Activated CD8-positive, alpha-beta T cell treated with anti-CD3 and anti-CD28 coated beads, Interleukin-2, amount 10 ng/mL, durations not matched to agents 7 days and 5 days (primary cell): Measurements from ENCODE around the gene HIRA. TPM values are rescaled to one million over a fixed set of nuclear protein-coding genes. Genes with fewer than 3 reads are reported as not detected.
"Not testable (repeated sequence)": the region's sequence is repeated elsewhere in the genome, so short reads cannot be mapped to it uniquely, and the experiment has no call there.

Source experiments
- ATAC-seq: fragments of 150-1000 bp; cut with Tn5 transposase; one replicate; pipeline ENCODE4 v1.10.0; 2021; ENCODE audit warnings: moderate library complexity
- CTCF ChIA-PET: fragments of 350-600 bp; sonication (Branson Sonifier 250); formaldehyde crosslinking; loops from one replicate; lab custom pipeline; 2021; ENCODE audit warnings: antibody characterized with exemption; lab: Charles Lee
- POLR2A ChIA-PET: fragments of 350-600 bp; sonication (Branson Sonifier 250); formaldehyde crosslinking; loops from one replicate; lab custom pipeline; 2021; ENCODE audit warnings: antibody characterized with exemption; lab: Charles Lee
- DNase-seq: peaks from one replicate; pipeline ENCODE4 v3.0.0-alpha.2; 2020
- H3K27ac Mint-ChIP-seq: one replicate; pipeline ENCODE4 v1.8.0; 2021; ENCODE audit warnings: mild to moderate bottlenecking, mixed read lengths
- H3K27me3 Mint-ChIP-seq: one replicate; pipeline ENCODE4 v1.8.0; 2021; ENCODE audit warnings: low read depth, mixed read lengths
- H3K36me3 Mint-ChIP-seq: one replicate; pipeline ENCODE4 v1.8.0; 2021; ENCODE audit warnings: low read depth, mixed read lengths
- H3K4me1 Mint-ChIP-seq: one replicate; pipeline ENCODE4 v1.8.0; 2021; ENCODE audit warnings: low read depth, mixed read lengths
- H3K4me3 Mint-ChIP-seq: one replicate; pipeline ENCODE4 v1.8.0; 2021; ENCODE audit warnings: mild to moderate bottlenecking, mixed read lengths
- H3K9me3 Mint-ChIP-seq: one replicate; pipeline ENCODE4 v1.8.0; 2022; ENCODE audit warnings: mixed read lengths; ENCODE audit not compliant: insufficient read depth
- total RNA-seq, 2 experiments: library from RNA; stranded (reverse); gene quantifications; one replicate each; pipeline ENCODE4 v1.2.3, GENCODE V29; 2021

The HIRA gene
- total RNA-seq, 2 experiments from 2014 or later = 47.0 to 48.1 TPM

DNA sequence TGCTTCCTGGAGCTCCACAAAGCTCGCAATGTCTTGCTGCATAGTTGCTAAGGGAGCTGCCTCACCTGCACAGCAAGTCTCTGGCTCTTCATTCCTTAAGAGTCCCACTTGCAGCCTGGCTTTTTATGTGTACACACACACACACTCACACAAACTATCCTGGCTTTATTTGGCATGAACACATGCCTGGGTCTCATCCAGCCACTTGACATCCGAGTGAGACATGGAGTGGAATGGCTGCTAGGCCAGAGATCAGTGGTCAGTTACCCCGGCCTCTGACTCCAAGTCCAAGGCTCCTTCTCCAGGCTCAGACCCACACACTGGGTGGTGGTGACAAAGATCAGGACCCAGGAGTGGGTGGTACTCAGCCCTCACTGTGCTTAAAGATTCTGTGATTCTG, 102.1 kb downstream of the HIRA start:
- H3K36me3 Mint-ChIP-seq = peaks cover 58% of the 10 kb centered on the region
- no peak overlapping the region for H3K27ac Mint-ChIP-seq
- no peak overlapping the region for H3K4me3 Mint-ChIP-seq
- DNase-seq (no peak), ATAC-seq (no peak)
- H3K27me3 Mint-ChIP-seq = no peaks in the 10 kb centered on the region
- ChIA-PET CTCF (no interaction called here), POLR2A (no interaction called here)
- peaks cover 6% of the 10 kb centered on the region for H3K9me3 Mint-ChIP-seq
- no peaks in the 10 kb centered on the region for H3K4me1 Mint-ChIP-seq

DNA sequence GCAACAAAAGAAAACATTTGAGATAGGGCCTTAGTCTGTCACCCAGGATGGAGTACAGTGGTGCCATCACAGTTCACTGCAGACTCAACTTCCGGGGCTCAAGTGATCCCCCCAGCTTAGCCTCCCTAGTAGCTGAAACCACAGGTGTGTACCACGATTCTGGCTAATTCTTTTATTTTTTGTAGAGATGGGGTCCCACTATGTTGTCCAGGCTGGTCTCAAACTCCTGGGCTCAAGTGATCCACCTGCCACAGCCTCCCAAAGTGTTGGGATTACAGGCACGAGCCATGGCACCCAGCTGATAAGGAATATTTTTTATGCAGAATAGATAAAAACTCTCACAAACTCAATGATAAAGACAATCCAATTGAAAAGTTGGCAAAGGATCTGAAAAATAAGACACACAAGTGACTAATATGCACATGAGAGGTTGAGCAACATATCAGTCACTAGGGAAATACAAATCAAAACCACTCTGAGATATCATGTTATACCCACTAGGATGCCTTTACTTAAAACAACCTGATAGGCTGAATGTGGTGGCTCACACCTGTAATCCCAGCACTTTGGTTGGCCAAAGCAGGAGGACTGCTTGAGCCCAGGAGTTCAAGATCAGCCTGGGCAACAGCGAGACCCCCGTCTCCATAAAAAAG, 106.1 kb downstream of the HIRA start:
- POLR2A ChIA-PET = no interaction called here
- DNase-seq (no peak), ATAC-seq (no peak)
- Mint-ChIP-seq H3K27ac (no peak overlapping the region), H3K27me3 (no peaks in the 10 kb centered on the region), H3K4me1 (peaks cover 3% of the 10 kb centered on the region), H3K4me3 (no peak overlapping the region), H3K9me3 (peaks cover 11% of the 10 kb centered on the region), H3K36me3 (peaks cover 22% of the 10 kb centered on the region)
- CTCF ChIA-PET = no interaction called here

- H3K36me3 Mint-ChIP-seq, H3K27me3 Mint-ChIP-seq, ATAC-seq, CTCF ChIA-PET, H3K4me1 Mint-ChIP-seq, POLR2A ChIA-PET, H3K27ac Mint-ChIP-seq, H3K4me3 Mint-ChIP-seq, DNase-seq: not testable (repeated sequence)
- peaks cover 14% of the 10 kb centered on the region for H3K9me3 Mint-ChIP-seq
Measured at GRCh38 chr22:19323420-19323819, 108.1 kb downstream of the HIRA start.

DNA sequence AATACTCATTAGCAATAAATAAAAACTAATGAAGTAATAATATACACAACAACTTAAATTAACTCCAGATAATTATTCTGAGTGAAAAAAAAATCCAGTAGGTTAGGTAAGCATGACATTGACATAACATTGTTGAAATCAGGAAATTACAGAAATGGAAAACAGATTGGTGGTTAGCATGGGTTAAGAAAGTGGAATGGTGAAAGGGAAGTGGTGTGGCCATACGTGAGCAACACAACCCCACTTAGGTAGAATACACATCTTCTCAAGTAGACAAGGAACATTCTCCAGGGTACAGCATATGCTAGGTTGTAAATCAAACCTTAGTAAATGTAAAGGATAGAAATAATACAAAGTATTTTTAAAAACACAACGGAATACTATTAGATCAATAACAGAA, 109.8 kb downstream of the HIRA start:
- no peak overlapping the region for H3K27ac Mint-ChIP-seq
- POLR2A ChIA-PET = no interaction called here

DNA sequence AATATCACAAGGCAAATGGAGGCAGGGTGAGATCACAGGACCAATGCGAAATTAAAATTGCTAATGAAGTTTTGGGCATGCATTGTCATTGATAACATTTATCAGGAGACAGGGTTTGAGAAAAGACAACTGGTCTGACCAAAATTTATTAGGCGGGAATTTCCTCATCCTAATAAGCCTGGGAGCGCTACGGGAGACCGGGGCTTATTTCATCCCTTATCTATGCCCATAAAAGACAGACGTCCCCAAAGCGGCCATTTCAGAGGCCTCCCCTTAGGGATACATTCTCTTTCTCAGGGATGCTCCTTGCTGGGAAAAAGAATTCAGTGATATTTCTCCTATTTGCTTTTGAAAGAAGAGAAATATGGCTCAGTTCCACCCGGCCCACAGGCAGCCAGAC, 111.4 kb downstream of the HIRA start:
- POLR2A ChIA-PET, H3K36me3 Mint-ChIP-seq, H3K4me3 Mint-ChIP-seq, DNase-seq, ATAC-seq, H3K4me1 Mint-ChIP-seq, CTCF ChIA-PET, H3K27me3 Mint-ChIP-seq, H3K27ac Mint-ChIP-seq: not testable (repeated sequence)
- peaks cover 19% of the 10 kb centered on the region for H3K9me3 Mint-ChIP-seq

More for the DNA sequence above, 109.8 kb downstream of the HIRA start:
- H3K9me3 Mint-ChIP-seq = peaks cover 16% of the 10 kb centered on the region
- DNase-seq (no peak), ATAC-seq (no peak)
- peaks cover 2% of the 10 kb centered on the region for H3K27me3 Mint-ChIP-seq
- CTCF ChIA-PET = no interaction called here
- peaks cover under 1% of the 10 kb centered on the region for H3K36me3 Mint-ChIP-seq
- H3K4me3 Mint-ChIP-seq = no peak overlapping the region
- peaks cover 3% of the 10 kb centered on the region for H3K4me1 Mint-ChIP-seq

DNA sequence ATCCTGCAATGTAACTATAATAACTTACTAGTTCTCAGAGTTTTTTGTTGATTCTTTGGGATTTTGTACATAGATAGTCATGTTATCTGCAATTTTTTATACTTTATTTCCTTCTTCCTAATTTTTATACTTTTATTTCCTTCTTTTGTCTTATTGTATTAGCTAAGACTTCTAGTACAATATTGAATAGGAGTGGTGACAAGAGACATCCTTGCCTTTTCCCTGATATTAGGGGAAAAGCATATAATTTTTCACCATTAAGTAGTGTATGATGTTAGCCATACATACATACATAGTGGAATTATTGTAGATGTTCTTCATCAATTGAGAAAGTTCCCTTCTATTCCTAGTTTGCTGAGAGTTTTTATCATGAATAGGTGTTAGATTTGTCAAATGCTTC, 112.3 kb downstream of the HIRA start:
- no peak overlapping the region for H3K4me3 Mint-ChIP-seq
- peaks cover 21% of the 10 kb centered on the region for H3K9me3 Mint-ChIP-seq
- H3K36me3 Mint-ChIP-seq = peaks cover 6% of the 10 kb centered on the region
- no peak for ATAC-seq
- DNase-seq = no peak
- POLR2A ChIA-PET = no interaction called here
- H3K27me3 Mint-ChIP-seq = peaks cover 3% of the 10 kb centered on the region
- H3K4me1 Mint-ChIP-seq = peaks cover 3% of the 10 kb centered on the region
- no peak overlapping the region for H3K27ac Mint-ChIP-seq
- CTCF ChIA-PET = no interaction called here

- H3K4me3 Mint-ChIP-seq = no peak overlapping the region
- no peak for DNase-seq
- ChIA-PET POLR2A (no interaction called here), CTCF (no interaction called here)
- no peak overlapping the region for H3K27ac Mint-ChIP-seq
- peaks cover 6% of the 10 kb centered on the region for H3K36me3 Mint-ChIP-seq
- peaks cover 4% of the 10 kb centered on the region for H3K27me3 Mint-ChIP-seq
- H3K4me1 Mint-ChIP-seq = peaks cover 3% of the 10 kb centered on the region
- H3K9me3 Mint-ChIP-seq = peaks cover 24% of the 10 kb centered on the region
- no peak for ATAC-seq
Measured at GRCh38 chr22:19317865-19318264, 113.7 kb downstream of the HIRA start.

DNA sequence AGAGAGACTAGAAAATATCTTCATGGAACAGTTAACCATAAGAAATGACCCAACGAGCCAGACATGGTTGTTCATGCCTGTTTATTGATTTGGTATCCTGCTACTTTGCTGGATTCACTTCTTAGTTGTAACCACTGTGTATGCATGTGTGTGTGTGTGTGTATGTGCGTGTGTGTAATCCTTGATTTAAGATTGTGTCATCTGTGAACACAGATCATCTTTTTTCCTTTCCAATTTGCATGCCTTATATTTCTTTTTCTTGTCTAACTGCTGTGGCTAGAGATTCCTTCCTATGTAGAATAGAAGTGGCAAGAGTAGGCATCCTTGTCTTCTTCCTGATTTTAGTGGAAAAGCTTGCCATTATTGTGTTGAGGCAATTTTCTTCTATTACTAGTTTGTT, 123.7 kb downstream of the HIRA start:
- no peaks in the 10 kb centered on the region for H3K4me1 Mint-ChIP-seq
- no peaks in the 10 kb centered on the region for H3K27me3 Mint-ChIP-seq
- no peaks in the 10 kb centered on the region for H3K36me3 Mint-ChIP-seq
- ATAC-seq (no peak), DNase-seq (no peak)
- H3K27ac Mint-ChIP-seq = no peak overlapping the region
- no peak overlapping the region for H3K4me3 Mint-ChIP-seq
- no peaks in the 10 kb centered on the region for H3K9me3 Mint-ChIP-seq
- ChIA-PET CTCF (no interaction called here), POLR2A (no interaction called here)

GRCh38 chr22:19306535-19306934, 125.0 kb downstream of the HIRA start:
- CTCF ChIA-PET, H3K36me3 Mint-ChIP-seq, H3K4me1 Mint-ChIP-seq, H3K27me3 Mint-ChIP-seq, DNase-seq, H3K27ac Mint-ChIP-seq, H3K9me3 Mint-ChIP-seq, ATAC-seq, H3K4me3 Mint-ChIP-seq: not testable (repeated sequence)
- POLR2A ChIA-PET = interaction anchor here (0.6 kb wide), 1 partner anchor 255 kb away, joined by 5 read pairs; no protein-coding TSS in a partner anchor

DNA sequence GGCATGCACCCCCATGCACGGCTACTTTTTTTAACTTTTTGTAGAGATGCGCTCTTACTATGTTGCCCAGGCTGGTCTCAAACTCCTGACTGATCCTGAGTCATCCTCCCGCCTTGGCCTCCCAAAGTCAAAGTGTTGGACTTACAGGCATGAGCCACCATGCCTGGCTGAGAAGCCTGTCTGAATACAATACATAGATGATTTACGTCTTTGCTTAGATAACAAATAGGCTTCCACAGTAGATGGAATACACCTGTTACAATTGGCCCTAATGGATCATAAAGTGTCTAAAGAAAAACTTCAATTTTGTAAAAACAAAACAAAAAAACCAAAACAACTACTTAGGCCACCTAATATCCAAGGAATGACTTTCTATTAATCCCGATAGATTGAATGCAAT, 127.0 kb downstream of the HIRA start:
- CTCF ChIA-PET = no interaction called here
- H3K27me3 Mint-ChIP-seq = no peaks in the 10 kb centered on the region
- no peak for ATAC-seq
- no peak overlapping the region for H3K27ac Mint-ChIP-seq
- DNase-seq = no peak
- H3K4me1 Mint-ChIP-seq = no peaks in the 10 kb centered on the region
- no peaks in the 10 kb centered on the region for H3K36me3 Mint-ChIP-seq
- POLR2A ChIA-PET = no interaction called here
- no peaks in the 10 kb centered on the region for H3K9me3 Mint-ChIP-seq
- H3K4me3 Mint-ChIP-seq = no peak overlapping the region

DNA sequence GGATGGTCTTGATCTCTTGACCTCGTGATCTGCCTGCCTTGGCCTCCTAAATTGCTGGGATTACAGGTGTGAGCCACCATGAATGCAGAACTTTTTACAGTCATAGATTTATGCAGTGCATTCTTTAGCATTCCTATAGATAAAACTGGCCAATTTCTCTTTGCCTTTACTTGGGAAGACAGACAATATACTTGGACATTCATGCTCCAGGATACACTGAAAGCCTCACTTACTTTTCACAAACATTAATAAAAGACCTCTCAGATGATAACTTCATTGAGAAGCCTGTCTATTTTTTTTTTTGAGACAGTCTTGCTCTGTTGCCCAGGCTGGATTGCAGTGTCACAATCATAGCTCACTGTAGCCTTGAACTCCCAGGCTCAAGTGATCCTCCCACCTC, 127.7 kb downstream of the HIRA start:
- DNase-seq (no peak), ATAC-seq (no peak)
- Mint-ChIP-seq H3K36me3 (no peaks in the 10 kb centered on the region), H3K4me1 (no peaks in the 10 kb centered on the region), H3K27me3 (no peaks in the 10 kb centered on the region), H3K9me3 (no peaks in the 10 kb centered on the region), H3K27ac (no peak overlapping the region), H3K4me3 (no peak overlapping the region)
- POLR2A ChIA-PET = no interaction called here
- CTCF ChIA-PET = no interaction called here

DNA sequence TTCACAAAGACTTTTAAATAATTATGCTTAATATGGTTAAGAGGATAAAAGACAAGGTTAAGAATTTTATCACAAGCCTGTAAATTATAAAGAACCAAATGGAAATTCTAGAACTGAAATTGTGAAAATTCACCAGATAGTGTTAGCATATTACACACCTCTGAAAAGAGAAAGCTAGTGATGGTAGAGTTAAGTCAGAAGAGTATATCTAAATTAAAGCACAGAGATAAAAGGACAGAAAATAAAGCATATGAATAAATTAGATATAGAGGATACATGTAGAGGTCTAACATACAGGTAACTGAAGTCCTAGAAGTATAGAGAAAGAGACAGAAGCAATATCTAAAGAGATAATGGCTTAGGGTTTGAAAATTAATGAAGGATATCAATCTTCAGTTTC, 135.8 kb downstream of the HIRA start:
- ChIA-PET CTCF (interaction anchor here (0.6 kb wide), 1 partner anchor 43 kb away, joined by 3 read pairs; no protein-coding TSS in a partner anchor), POLR2A (no interaction called here)
- Mint-ChIP-seq H3K4me3 (no peak overlapping the region), H3K4me1 (peaks cover 11% of the 10 kb centered on the region), H3K27me3 (peaks cover 10% of the 10 kb centered on the region), H3K27ac (no peak overlapping the region), H3K9me3 (no peaks in the 10 kb centered on the region), H3K36me3 (no peaks in the 10 kb centered on the region)
- ATAC-seq (no peak), DNase-seq (no peak)
